Measurements from ENCODE around the gene KIF26B.
"Not testable (repeated sequence)": the region's sequence is repeated elsewhere in the genome, so short reads cannot be mapped to it uniquely, and the experiment has no call there.

The KIF26B gene

GRCh38 chr1:245395680-245396079 lies 240.9 kb downstream of the KIF26B start:
- DNase-seq (ENCODE audit: low read depth in 2 of 2): peak in 1 of 2 donors; percentile 37
- H3K4me3 ChIP-seq (replicated peaks in 1 of 2; ENCODE audit: low read depth in 2 of 2, low read length in 2 of 2): no peak overlapping the region
- TF ChIP-seq CTCF (IDR thresholded peaks at IDR 0.05; ENCODE audit: low read depth, low read length): no peak

GRCh38 chr1:245396615-245397014 lies 241.8 kb downstream of the KIF26B start:
- DNase-seq (ENCODE audit: low read depth in 2 of 2): peak; percentile 20 to 21
- no peak for TF ChIP-seq CTCF (IDR thresholded peaks at IDR 0.05; ENCODE audit: low read depth, low read length)
- no peak overlapping the region for H3K4me3 ChIP-seq (replicated peaks in 1 of 2; ENCODE audit: low read depth in 2 of 2, low read length in 2 of 2)

- H3K4me3 ChIP-seq (replicated peaks in 1 of 2; ENCODE audit: low read depth in 2 of 2, low read length in 2 of 2): no peak overlapping the region
- no peak for DNase-seq (ENCODE audit: low read depth in 2 of 2)
- no peak for TF ChIP-seq CTCF (IDR thresholded peaks at IDR 0.05; ENCODE audit: low read depth, low read length)
Observed at GRCh38 chr1:245397771-245398170, 243.0 kb downstream of the KIF26B start.

GRCh38 chr1:245398180-245398579 lies 243.4 kb downstream of the KIF26B start:
- no peak for TF ChIP-seq CTCF (IDR thresholded peaks at IDR 0.05; ENCODE audit: low read depth, low read length)
- DNase-seq (ENCODE audit: low read depth in 2 of 2): no peak
- H3K4me3 ChIP-seq (replicated peaks in 1 of 2; ENCODE audit: low read depth in 2 of 2, low read length in 2 of 2): no peak overlapping the region

GRCh38 chr1:245401881-245402587 lies 247.2 kb downstream of the KIF26B start:
- TF ChIP-seq CTCF (IDR thresholded peaks at IDR 0.05; ENCODE audit: low read depth, low read length): no peak
- H3K4me3 ChIP-seq (replicated peaks in 1 of 2; ENCODE audit: low read depth in 2 of 2, low read length in 2 of 2): no peak overlapping the region

GRCh38 chr1:245402998-245403397 lies 248.2 kb downstream of the KIF26B start:
- H3K4me3 ChIP-seq (replicated peaks in 1 of 2; ENCODE audit: low read depth in 2 of 2, low read length in 2 of 2); DNase-seq (ENCODE audit: low read depth in 2 of 2): not testable (repeated sequence)

More at GRCh38 chr1:245401881-245402587, 247.2 kb downstream of the KIF26B start:
- no peak for DNase-seq (ENCODE audit: low read depth in 2 of 2)

GRCh38 chr1:245404527-245404926 lies 249.7 kb downstream of the KIF26B start:
- TF ChIP-seq CTCF (IDR thresholded peaks at IDR 0.05; ENCODE audit: low read depth, low read length): no peak
- no peak for DNase-seq (ENCODE audit: low read depth in 2 of 2)
- no peak overlapping the region for H3K4me3 ChIP-seq (replicated peaks in 1 of 2; ENCODE audit: low read depth in 2 of 2, low read length in 2 of 2)
